Activated T-cell treated with anti-CD3 and anti-CD28 coated beads, Interleukin-2, amount 50 U/mL, for 48 hours (primary cell): ENCODE measurements around the gene PRKAR1B.
"Not testable (repeated sequence)": the region's sequence is repeated elsewhere in the genome, so short reads cannot be mapped to it uniquely, and the experiment has no call there.

ENCODE experiments used
- DNase-seq, 2 experiments: peaks; one replicate each; pipeline ENCODE4 v3.0.0-alpha.2; 2020

The PRKAR1B gene

GRCh38 chr7:619368-619840, 107.7 kb downstream of the PRKAR1B start:
- no peak for DNase-seq

- DNase-seq: peak; percentile 43 to 71
Measured at GRCh38 chr7:618539-619367, 108.3 kb downstream of the PRKAR1B start.

- peak in 1 of 2 experiments; percentile 59 for DNase-seq
Measured at GRCh38 chr7:617614-618538, 109.2 kb downstream of the PRKAR1B start.

DNA sequence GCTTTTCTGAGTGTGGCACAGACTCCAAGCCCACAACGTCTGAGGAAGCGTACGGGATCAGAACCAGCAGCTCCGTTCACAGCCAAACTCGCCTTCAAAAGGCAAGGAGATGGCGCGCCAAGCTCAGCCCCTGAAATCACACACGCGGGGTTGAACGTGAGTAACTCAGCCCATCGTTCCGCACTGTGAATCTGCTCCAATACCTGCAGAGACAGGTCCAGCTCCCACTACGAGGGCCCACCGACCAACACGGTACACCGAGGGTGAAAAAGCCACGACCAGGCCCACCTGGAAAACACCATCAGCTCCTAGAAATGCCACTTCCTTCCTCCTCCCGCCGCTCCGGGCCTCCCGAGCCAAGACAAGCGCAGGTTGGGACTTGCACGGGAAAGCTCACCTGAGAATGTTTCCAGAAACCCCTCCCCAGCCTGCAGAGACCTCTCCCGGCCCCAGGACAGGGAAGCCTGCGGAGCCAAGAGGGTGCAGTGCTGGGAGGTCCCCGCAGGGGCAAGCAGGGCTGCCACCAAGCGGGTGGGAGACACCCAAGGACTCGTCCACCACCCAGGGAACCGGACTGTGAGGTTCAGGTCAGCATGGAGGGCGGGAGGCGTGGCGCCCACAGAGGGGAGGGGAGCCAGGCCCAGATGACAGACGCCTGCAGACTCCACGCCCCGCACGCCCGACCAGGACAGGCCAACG, 113.5 kb downstream of the PRKAR1B start:
- no peak for DNase-seq

GRCh38 chr7:611837-612236, 115.2 kb downstream of the PRKAR1B start:
- DNase-seq: not testable (repeated sequence)

DNA sequence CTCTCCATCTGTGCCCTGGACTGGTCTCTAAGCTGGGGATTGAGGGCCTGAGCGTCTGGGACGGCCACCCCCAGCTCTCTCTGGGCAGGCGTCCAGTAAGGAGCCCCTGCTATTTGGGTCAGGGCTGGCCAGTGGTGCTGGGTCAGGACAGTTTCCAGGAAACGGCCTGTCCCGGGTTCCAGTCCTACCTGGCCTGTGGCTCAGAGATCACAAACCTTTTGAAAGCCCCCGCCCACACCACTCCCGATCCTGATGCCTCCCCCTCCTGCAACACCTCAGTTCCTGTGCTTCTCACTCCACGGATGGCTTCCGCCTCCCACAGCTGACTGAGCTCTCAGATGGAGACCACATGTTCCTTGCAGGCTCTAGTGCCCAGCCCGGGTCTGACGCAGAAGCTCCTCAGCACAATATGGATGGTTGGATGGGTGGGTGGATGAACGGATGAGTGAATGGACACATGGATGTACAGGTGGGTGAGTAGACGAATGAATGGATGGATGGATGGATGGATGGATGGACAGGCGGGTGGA, 115.7 kb downstream of the PRKAR1B start:
- DNase-seq: no peak

GRCh38 chr7:610531-611280, 116.4 kb downstream of the PRKAR1B start:
- no peak for DNase-seq

- DNase-seq: no peak
Measured at GRCh38 chr7:610141-610530, 116.9 kb downstream of the PRKAR1B start.

DNA sequence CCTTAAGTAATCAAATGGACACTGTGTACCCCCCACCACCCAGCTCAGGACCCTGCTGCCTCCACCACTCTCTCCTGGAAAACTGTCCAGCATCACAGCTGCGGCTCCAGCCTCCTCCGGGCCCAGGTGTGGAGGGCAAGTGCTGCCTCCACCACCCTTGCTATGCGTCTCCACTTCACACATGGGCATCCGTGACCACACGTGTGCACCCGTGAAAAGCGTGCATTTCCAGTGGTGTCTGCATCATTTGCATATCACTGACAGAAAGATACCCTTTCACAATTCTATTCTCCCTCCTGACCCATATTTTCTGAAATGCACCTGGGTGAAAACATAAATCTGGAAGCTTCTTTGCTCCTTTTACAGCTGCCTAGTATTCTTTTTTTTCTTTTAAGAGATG, 117.7 kb downstream of the PRKAR1B start:
- DNase-seq: no peak

DNA sequence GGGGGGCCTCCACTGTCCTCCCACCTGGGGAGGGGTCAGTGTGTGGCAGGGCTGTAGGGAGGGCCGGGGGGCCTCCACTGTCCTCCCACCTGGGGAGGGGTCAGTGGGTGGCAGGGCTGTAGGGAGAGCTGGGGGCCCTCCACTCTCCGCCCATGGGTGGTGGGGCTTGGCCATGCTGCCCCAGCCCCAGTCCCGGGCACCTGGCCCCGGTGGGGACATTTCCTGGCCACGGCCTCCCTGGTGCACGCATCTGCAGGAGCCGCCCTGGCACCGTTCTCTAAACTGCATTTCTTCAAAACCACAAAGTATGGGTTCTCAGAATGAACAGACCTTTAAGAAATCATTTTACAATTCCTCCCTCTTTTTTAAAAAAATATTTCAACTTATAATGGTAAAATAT, 118.1 kb downstream of the PRKAR1B start:
- DNase-seq: no peak

- DNase-seq: no peak
Measured at GRCh38 chr7:608361-608760, 118.7 kb downstream of the PRKAR1B start.

DNA sequence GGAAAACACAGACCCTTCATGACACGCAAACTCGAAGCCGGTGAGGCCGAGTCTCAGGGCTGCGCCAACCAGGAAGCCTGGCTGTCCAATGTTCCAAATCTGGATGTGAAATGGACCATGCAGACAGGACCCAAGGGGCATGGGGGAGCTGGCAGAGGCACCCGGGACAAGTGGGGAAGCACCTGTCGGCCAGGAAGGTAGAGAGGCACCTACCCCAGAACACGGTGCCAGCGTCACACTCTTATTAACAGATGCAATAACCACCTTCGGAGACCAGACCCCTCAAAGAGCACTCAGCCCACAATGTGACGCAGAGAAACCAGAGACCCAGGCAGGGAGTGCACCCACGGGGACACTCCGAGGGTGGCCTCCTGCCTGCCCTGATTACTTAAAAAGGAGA, 119.1 kb downstream of the PRKAR1B start:
- no peak for DNase-seq

DNA sequence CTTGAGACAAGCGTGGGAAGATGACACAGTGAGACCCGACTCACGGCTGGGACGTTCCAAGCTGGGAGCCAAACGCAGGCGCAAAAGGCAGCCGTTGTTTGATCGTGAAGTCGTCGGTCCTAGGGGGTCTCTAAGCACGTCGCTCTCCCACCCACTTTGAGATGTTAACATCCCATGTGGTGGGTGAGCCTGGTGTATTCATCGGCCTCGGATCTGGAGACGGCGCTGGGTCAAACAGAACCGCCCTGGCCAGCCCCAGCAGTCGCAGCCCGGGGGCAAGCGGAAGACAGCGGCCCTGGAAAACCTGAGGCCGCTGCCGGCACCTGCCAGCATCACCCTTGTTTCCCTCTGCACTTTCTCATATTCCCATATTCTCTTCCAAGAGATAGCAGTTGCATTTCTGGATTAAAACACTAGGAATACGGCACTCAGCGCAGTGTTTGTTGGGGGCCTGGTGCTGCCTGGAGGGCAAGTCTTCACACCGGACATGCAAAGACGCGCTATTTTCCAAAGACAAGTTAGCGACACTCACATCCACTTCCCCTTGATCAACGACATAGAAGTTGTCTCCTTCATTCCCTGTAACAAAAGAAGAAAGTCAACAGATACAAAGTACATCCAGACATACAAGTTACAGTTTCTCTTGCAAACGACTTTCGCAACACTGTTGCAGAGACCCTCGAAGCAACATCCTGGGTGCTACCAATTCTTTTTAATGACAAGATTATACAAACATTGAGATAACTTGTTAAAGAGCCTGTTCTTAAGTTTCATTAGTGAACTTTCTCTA, 121.2 kb downstream of the PRKAR1B start:
- DNase-seq: no peak

- DNase-seq: peak in 1 of 2 experiments; percentile 61
Measured at GRCh38 chr7:604884-605531, 122.1 kb downstream of the PRKAR1B start.

GRCh38 chr7:604001-604883, 122.8 kb downstream of the PRKAR1B start:
- peak; percentile 95 to 96 for DNase-seq

GRCh38 chr7:603152-603951, 123.7 kb downstream of the PRKAR1B start:
- peak; percentile 75 to 79 for DNase-seq

GRCh38 chr7:602341-603141, 124.5 kb downstream of the PRKAR1B start:
- DNase-seq: peak; percentile 85 to 88
